Smooth muscle cell (in vitro differentiated cells): ENCODE results near the gene IGFBP2. TPM values are rescaled to one million over a fixed set of nuclear protein-coding genes. Genes with fewer than 3 reads are reported as not detected.

Source experiments
- DNase-seq: peaks from one replicate; lab custom pipeline; 2025; ENCODE audit not compliant: unreplicated experiment; lab: John Stamatoyannopoulos, UW
- H2AFZ ChIP-seq: fragments of 200-600 bp; sonication (generic); 2 replicates; pipeline ENCODE4 v1.6.0; 2016; ENCODE audit warnings: antibody characterized with exemption, low read depth, mild to moderate bottlenecking
- H3F3A ChIP-seq: fragments of 200-600 bp; sonication (generic); 2 replicates; pipeline ENCODE4 v1.6.0; 2017; ENCODE audit warnings: antibody characterized with exemption, low read depth
- H3K27ac ChIP-seq: fragments of 200-600 bp; sonication (generic); 2 replicates; pipeline ENCODE4 v1.5.1; 2016; ENCODE audit warnings: low read depth, mild to moderate bottlenecking
- H3K27me3 ChIP-seq: fragments of 200-600 bp; sonication (generic); 2 replicates; pipeline ENCODE4 v1.6.1; 2016; ENCODE audit warnings: low read depth, mild to moderate bottlenecking
- H3K36me3 ChIP-seq: fragments of 200-600 bp; sonication (generic); 2 replicates; pipeline ENCODE4 v1.5.1; 2016; ENCODE audit warnings: low read depth
- H3K4me1 ChIP-seq: fragments of 200-600 bp; sonication (generic); 2 replicates; pipeline ENCODE4 v1.5.1; 2016; ENCODE audit warnings: low read depth
- H3K4me2 ChIP-seq: fragments of 200-600 bp; sonication (generic); 2 replicates; pipeline ENCODE4 v1.6.0; 2016; ENCODE audit warnings: mild to moderate bottlenecking
- H3K4me3 ChIP-seq: fragments of 200-600 bp; sonication (generic); 2 replicates; pipeline ENCODE4 v1.5.1; 2016; ENCODE audit warnings: mild to moderate bottlenecking
- H3K79me2 ChIP-seq: fragments of 200-600 bp; sonication (generic); 2 replicates; pipeline ENCODE4 v1.6.0; 2016; ENCODE audit warnings: low read depth, mild to moderate bottlenecking
- H3K9ac ChIP-seq: fragments of 200-600 bp; sonication (generic); 2 replicates; pipeline ENCODE4 v1.6.0; 2016; ENCODE audit warnings: low read depth
- H3K9me3 ChIP-seq: fragments of 200-600 bp; sonication (generic); replicated peaks from 2 replicates; pipeline ENCODE4 v1.5.1; 2016; ENCODE audit warnings: low read depth
- H4K20me1 ChIP-seq: fragments of 200-600 bp; sonication (generic); 2 replicates; pipeline ENCODE4 v1.6.0; 2016; ENCODE audit warnings: low read depth
- WGBS: methylation state at CpG from one replicate; pipeline ENCODE4 v1.1.7; 2016; ENCODE audit warnings: low lambda C conversion rate; 5-methylcytosine and 5-hydroxymethylcytosine counted together
- polyA plus RNA-seq: library from polyadenylated mRNA; unstranded; fragments of >200 nt; fragmentation: Nextera tagmentation; extraction: Ambion mirVana; gene quantifications from 2 replicates; pipeline ENCODE4 v1.2.1, GENCODE V29; 2016
- total RNA-seq: library from RNA; depleted of rRNA; stranded (reverse); fragments of >200 nt; gene quantifications from 2 replicates; pipeline ENCODE4 v1.2.3, GENCODE V29; 2014
- TF ChIP-seq, protein P1 (sequence below): fragments of 200-600 bp; sonication (generic); IDR thresholded peaks from 2 replicates; pipeline ENCODE4 v1.5.1; 2017; ENCODE audit warnings: borderline replicate concordance, mild to moderate bottlenecking, antibody characterized with exemption; ENCODE audit not compliant: insufficient read depth, poor library complexity, severe bottlenecking

Gene IGFBP2
- total and polyA plus RNA-seq, 2 experiments from 2014 or later = 143 to 225 TPM

DNA sequence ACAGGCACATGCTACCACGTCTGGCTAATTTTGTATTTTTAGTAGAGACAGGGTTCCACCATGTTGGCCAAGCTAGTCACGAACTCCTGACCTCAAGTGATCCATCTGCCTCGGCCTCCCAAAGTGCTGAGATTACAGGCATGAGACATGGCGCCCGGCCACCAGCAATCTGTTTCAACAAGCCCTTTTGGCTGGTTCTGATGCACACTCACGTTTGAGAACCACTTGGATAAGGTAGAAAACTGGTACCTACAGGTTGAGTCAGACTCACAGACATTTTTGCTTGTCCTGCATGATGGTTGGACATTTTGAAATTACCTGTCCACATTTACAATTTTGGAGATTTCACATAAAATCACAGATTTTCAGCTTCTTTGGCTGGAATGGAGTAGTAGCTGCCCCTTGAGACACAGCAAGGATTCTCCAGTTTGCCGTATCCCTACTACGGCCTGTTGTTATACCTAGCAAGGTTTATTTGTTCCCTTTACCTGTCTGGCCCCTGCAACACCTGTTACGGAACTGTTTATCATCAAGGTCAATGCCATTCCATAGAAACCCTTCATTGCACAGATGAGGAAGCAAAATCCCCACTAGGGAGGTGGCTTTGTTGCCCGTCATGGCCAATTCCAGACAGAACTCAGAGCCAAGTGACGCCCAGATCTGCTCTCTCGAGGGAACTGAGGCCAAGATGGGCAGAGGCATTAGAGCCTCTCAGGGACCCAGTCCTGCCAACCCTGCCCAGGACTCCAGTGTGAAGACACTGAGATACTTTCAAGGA, 31.4 kb upstream of the IGFBP2 start:
- H3K4me3 ChIP-seq = no peak overlapping the region
- no peak overlapping the region for H3K9ac ChIP-seq

DNA sequence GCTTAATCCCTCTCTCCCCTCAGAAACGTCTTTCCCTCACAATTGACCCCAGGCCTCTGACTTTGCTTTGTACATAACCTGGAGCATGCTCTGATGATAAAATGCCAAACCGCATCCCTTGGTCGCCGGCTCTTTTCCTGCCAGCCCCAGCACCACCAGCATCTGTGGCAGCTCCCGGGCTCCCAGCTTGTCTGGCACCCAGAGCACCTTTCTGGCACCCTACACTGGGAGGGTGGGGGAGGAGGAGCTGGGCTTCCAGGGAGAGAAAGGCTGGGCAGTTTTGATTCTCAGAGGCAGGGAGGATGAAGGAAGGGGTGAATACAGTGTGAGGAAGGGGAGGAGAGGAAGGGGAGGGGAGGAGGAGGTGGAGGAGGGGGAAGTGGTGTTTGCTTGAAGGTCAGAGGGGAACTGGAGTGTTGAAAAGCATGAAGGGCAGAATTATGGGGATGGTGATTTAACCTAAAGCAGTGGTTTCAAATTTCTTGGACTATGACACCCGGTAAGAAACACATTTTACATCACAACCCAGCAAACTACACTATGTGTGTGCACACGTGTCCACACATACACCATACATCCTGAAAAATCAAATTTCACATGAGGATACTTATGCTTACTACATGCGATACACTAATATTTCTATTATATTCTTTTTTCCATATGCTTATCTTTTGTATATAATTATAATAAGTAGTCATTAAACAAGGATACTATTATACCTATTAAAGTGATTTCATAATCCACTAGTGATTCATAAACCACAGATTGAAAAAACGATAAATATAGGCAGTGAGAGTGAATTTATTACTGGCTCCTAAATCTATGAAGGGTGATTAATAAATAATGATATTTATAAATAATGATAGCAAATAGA, 30.0 kb upstream of the IGFBP2 start:
- Histone ChIP-seq H3K4me2 (no peak overlapping the region), H3K9ac (no peak overlapping the region), H3K36me3 (no peaks in the 10 kb centered on the region), H3K27me3 (no peaks in the 10 kb centered on the region), H4K20me1 (no peaks in the 10 kb centered on the region), H3K4me1 (peaks cover 34% of the 10 kb centered on the region), H3K9me3 (no peaks in the 10 kb centered on the region), H3F3A (no peaks in the 10 kb centered on the region), H3K4me3 (no peak overlapping the region), H3K27ac (no peak overlapping the region), H2AFZ (no peak overlapping the region), H3K79me2 (no peaks in the 10 kb centered on the region)
- TF ChIP-seq, protein P1, sequence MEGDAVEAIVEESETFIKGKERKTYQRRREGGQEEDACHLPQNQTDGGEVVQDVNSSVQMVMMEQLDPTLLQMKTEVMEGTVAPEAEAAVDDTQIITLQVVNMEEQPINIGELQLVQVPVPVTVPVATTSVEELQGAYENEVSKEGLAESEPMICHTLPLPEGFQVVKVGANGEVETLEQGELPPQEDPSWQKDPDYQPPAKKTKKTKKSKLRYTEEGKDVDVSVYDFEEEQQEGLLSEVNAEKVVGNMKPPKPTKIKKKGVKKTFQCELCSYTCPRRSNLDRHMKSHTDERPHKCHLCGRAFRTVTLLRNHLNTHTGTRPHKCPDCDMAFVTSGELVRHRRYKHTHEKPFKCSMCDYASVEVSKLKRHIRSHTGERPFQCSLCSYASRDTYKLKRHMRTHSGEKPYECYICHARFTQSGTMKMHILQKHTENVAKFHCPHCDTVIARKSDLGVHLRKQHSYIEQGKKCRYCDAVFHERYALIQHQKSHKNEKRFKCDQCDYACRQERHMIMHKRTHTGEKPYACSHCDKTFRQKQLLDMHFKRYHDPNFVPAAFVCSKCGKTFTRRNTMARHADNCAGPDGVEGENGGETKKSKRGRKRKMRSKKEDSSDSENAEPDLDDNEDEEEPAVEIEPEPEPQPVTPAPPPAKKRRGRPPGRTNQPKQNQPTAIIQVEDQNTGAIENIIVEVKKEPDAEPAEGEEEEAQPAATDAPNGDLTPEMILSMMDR = no peak
- DNase-seq = no peak
- WGBS = 76% methylated on average over 9 of the region's 9 CpGs

More for the DNA sequence above, 31.4 kb upstream of the IGFBP2 start:
- no peak overlapping the region for H3K4me2 ChIP-seq
- no peaks in the 10 kb centered on the region for H4K20me1 ChIP-seq
- no peaks in the 10 kb centered on the region for H3K79me2 ChIP-seq
- peaks cover 25% of the 10 kb centered on the region for H3K4me1 ChIP-seq
- H3K9me3 ChIP-seq = no peaks in the 10 kb centered on the region
- no peak overlapping the region for H2AFZ ChIP-seq
- H3K36me3 ChIP-seq = no peaks in the 10 kb centered on the region
- no peak overlapping the region for H3K27ac ChIP-seq
- no peaks in the 10 kb centered on the region for H3K27me3 ChIP-seq
- WGBS = 92% methylated on average over 12 of the region's 12 CpGs
- DNase-seq = no peak
- no peaks in the 10 kb centered on the region for H3F3A ChIP-seq
- TF ChIP-seq, protein P1 = no peak

DNA sequence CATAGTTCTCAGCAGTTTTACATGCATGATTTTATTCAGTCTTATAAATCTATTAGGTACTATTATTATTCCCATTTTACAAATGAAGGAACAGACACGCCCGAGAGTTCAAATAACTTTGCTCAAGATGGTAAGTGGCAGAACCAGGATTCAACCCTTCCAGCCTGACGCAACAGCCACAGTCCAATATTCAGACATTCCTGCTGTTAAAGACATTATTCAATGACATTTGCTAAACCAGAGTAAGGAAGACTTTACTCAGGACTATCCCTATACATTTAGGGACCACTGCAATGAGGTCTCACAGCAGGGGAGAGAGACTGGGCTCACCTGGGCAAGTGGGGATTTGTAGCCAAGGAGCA, 29.4 kb upstream of the IGFBP2 start:
- Histone ChIP-seq H2AFZ (no peak overlapping the region), H3K9me3 (no peaks in the 10 kb centered on the region), H4K20me1 (no peaks in the 10 kb centered on the region), H3K36me3 (no peaks in the 10 kb centered on the region), H3K27ac (no peak overlapping the region), H3F3A (no peaks in the 10 kb centered on the region), H3K9ac (no peak overlapping the region), H3K27me3 (no peaks in the 10 kb centered on the region), H3K4me1 (peaks cover 34% of the 10 kb centered on the region), H3K79me2 (no peaks in the 10 kb centered on the region), H3K4me3 (no peak overlapping the region), H3K4me2 (no peak overlapping the region)
- DNase-seq = no peak
- TF ChIP-seq, protein P1 = no peak
- WGBS = 96% methylated on average over 3 of the region's 3 CpGs
